Measurements from ENCODE around the gene PRSS53. TPM values are rescaled to one million over a fixed set of nuclear protein-coding genes. Genes with fewer than 3 reads are reported as not detected.

Gene PRSS53
- total RNA-seq, 1 experiment from 2014 or later = 3.4 TPM

DNA sequence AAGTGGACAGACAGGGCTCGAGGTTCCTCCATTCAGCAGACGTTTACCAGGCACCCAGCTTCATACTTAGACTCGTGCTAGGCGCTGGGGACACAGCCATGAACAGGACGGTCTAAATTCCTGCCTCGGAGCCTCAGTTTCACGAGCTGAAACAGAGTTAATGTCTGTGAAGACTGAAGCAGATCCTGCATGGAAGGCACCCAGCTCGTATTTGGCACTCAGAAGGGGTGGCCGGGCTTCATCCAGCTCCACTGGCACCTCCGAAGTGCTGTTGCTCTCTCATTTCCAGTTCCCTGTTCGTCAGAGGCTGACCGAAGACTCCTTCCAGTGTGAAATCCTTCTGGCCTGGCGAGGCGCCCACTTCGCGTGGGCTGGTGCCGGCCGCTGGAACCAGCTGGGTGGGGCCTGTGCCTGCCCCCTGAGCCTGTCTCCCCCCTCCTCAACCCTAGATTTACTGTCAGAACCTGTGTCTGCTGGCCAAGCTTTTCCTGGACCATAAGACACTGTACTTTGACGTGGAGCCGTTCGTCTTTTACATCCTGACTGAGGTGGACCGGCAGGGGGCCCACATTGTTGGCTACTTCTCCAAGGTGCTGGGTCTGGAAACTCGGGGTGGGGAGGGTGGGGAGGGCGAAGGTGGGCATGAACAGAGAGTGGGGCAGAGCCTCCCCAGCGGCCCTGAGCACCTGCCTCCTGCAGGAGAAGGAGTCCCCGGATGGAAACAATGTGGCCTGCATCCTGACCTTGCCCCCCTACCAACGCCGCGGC is 41.0 kb upstream of the PRSS53 start:
- no peaks in the 10 kb centered on the region for H3K4me1 ChIP-seq (ENCODE audit: control insufficient read depth, insufficient read depth, low read length)
- intact Hi-C loops (cut with micrococcal nuclease; ENCODE audit: unreplicated experiment) = no loop called here

DNA sequence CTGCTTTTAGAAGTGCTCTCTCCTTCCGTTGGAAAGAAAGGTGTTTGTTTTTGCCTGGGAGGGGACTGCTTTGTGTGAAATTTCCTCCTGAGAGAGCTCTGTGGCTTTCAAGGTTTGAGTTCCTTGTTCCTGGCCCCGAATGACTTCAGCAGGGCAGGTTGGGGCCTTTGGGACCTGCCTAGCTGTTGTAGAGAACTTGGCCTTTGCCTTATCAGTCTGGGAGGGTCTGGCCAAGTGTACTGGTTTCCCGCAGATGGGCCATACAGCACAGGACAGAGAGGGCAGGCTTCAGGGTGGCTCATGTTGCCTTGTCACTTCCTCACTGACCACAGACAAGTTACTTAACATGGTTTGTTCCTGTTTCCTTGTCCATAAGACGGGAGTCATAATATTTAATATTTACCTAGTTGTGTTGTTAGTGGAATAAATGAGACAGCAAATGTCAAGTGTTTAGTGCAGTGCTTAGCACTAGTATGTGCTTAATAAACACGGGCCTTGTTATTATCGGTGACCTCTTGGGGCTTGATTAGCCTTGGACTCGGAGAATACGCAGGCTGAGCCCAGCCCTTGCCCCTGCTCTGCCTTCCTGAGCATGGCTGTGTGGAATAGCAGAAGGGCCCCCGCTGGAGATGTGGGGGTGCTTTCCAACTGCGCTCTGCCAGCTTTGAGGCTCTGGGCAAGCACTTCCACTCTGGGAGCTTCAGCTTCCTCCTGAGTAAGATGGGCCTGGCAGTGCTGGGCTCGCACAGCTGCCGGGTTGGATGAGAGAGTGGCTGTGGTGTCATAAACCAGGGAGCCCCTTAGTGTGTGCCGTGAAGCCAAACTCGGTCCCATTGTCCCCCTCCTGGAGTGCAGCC is 40.2 kb upstream of the PRSS53 start:
- CTCF ChIA-PET = interaction anchor here (1.4 kb wide), 1 partner anchor 13 kb away, joined by 3 read pairs; no protein-coding TSS in a partner anchor
- Histone ChIP-seq H3K27ac (ENCODE audit: low read length) (no peak overlapping the region), H3K36me3 (ENCODE audit: control insufficient read depth, insufficient read depth, low read length) (no peaks in the 10 kb centered on the region), H3K4me3 (ENCODE audit: low read depth in 2 of 2, low read length in 2 of 2) (no peak overlapping the region), H3K4me1 (ENCODE audit: control insufficient read depth, insufficient read depth, low read length) (no peaks in the 10 kb centered on the region), H3K9me3 (ENCODE audit: control insufficient read depth, insufficient read depth, low read depth, low read length) (no peaks in the 10 kb centered on the region), H3K27me3 (ENCODE audit: control insufficient read depth, insufficient read depth, low read length) (no peaks in the 10 kb centered on the region)
- no TSS peak for BruUV-seq (replicated peaks)
- TF ChIP-seq TCF7L2 (IDR thresholded peaks at IDR 0.05; ENCODE audit: low read depth, low read length) = no peak
- intact Hi-C loops (cut with micrococcal nuclease; ENCODE audit: unreplicated experiment) (no loop called here), in situ Hi-C loops (cut with HindIII; ENCODE audit: low pct_unique_long_range_greater_than_20kb, low sequenced_read_pairs) (no loop called here)
- DNase-seq (ENCODE audit: low read depth, low spot score) (no peak), ATAC-seq (no peak)
- POLR2A ChIA-PET = interaction anchor here (0.6 kb wide), 1 partner anchor 11 kb away, joined by 9 read pairs; the partner anchor contains the start of gene KAT8

More for the DNA sequence above, 41.0 kb upstream of the PRSS53 start:
- no peak for DNase-seq (ENCODE audit: low read depth, low spot score)
- H3K27me3 ChIP-seq (ENCODE audit: control insufficient read depth, insufficient read depth, low read length) = no peaks in the 10 kb centered on the region
- no peak for TF ChIP-seq TCF7L2 (IDR thresholded peaks at IDR 0.05; ENCODE audit: low read depth, low read length)
- TF ChIP-seq, protein P1, sequence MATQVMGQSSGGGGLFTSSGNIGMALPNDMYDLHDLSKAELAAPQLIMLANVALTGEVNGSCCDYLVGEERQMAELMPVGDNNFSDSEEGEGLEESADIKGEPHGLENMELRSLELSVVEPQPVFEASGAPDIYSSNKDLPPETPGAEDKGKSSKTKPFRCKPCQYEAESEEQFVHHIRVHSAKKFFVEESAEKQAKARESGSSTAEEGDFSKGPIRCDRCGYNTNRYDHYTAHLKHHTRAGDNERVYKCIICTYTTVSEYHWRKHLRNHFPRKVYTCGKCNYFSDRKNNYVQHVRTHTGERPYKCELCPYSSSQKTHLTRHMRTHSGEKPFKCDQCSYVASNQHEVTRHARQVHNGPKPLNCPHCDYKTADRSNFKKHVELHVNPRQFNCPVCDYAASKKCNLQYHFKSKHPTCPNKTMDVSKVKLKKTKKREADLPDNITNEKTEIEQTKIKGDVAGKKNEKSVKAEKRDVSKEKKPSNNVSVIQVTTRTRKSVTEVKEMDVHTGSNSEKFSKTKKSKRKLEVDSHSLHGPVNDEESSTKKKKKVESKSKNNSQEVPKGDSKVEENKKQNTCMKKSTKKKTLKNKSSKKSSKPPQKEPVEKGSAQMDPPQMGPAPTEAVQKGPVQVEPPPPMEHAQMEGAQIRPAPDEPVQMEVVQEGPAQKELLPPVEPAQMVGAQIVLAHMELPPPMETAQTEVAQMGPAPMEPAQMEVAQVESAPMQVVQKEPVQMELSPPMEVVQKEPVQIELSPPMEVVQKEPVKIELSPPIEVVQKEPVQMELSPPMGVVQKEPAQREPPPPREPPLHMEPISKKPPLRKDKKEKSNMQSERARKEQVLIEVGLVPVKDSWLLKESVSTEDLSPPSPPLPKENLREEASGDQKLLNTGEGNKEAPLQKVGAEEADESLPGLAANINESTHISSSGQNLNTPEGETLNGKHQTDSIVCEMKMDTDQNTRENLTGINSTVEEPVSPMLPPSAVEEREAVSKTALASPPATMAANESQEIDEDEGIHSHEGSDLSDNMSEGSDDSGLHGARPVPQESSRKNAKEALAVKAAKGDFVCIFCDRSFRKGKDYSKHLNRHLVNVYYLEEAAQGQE (IDR thresholded peaks at IDR 0.05; ENCODE audit: insufficient read depth in 1 of 2, low read depth in 2 of 2, low read length in 1 of 2) = no peak
- no peak for TF ChIP-seq SIN3A (IDR thresholded peaks at IDR 0.05; ENCODE audit: borderline replicate concordance, insufficient read depth, low read depth, low read length)
- TF ChIP-seq POLR2AphosphoS5 (IDR thresholded peaks at IDR 0.05; ENCODE audit: low read depth, low read length) = no peak
- TF ChIP-seq, protein P2, sequence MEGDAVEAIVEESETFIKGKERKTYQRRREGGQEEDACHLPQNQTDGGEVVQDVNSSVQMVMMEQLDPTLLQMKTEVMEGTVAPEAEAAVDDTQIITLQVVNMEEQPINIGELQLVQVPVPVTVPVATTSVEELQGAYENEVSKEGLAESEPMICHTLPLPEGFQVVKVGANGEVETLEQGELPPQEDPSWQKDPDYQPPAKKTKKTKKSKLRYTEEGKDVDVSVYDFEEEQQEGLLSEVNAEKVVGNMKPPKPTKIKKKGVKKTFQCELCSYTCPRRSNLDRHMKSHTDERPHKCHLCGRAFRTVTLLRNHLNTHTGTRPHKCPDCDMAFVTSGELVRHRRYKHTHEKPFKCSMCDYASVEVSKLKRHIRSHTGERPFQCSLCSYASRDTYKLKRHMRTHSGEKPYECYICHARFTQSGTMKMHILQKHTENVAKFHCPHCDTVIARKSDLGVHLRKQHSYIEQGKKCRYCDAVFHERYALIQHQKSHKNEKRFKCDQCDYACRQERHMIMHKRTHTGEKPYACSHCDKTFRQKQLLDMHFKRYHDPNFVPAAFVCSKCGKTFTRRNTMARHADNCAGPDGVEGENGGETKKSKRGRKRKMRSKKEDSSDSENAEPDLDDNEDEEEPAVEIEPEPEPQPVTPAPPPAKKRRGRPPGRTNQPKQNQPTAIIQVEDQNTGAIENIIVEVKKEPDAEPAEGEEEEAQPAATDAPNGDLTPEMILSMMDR (IDR thresholded peaks at IDR 0.05) = no peak
- POLR2A ChIA-PET = interaction anchor here (0.6 kb wide), 1 partner anchor 92 kb away, joined by 4 read pairs; no protein-coding TSS in a partner anchor
- no TSS peak for BruUV-seq (replicated peaks)
- H3K36me3 ChIP-seq (ENCODE audit: control insufficient read depth, insufficient read depth, low read length) = no peaks in the 10 kb centered on the region
- no peak overlapping the region for H3K4me3 ChIP-seq (ENCODE audit: low read depth in 2 of 2, low read length in 2 of 2)
- CTCF ChIA-PET = no interaction called here
- no peaks in the 10 kb centered on the region for H3K9me3 ChIP-seq (ENCODE audit: control insufficient read depth, insufficient read depth, low read depth, low read length)
- no peak overlapping the region for H3K27ac ChIP-seq (ENCODE audit: low read length)
- in situ Hi-C loops (cut with HindIII; ENCODE audit: low pct_unique_long_range_greater_than_20kb, low sequenced_read_pairs) = no loop called here
- no peak for ATAC-seq
